HG03025 (cell line): ENCODE measurements around the gene LMNTD2.
"Not testable (repeated sequence)": the region's sequence is repeated elsewhere in the genome, so short reads cannot be mapped to it uniquely, and the experiment has no call there.

Experiments
- ATAC-seq: cut with Tn5 transposase; IDR thresholded peaks from one replicate; pipeline ENCODE4 v1.9.1; 2021; ENCODE audit warnings: mild to moderate bottlenecking, moderate library complexity; ENCODE audit not compliant: unreplicated experiment, low FRiP score

LMNTD2 gene

DNA sequence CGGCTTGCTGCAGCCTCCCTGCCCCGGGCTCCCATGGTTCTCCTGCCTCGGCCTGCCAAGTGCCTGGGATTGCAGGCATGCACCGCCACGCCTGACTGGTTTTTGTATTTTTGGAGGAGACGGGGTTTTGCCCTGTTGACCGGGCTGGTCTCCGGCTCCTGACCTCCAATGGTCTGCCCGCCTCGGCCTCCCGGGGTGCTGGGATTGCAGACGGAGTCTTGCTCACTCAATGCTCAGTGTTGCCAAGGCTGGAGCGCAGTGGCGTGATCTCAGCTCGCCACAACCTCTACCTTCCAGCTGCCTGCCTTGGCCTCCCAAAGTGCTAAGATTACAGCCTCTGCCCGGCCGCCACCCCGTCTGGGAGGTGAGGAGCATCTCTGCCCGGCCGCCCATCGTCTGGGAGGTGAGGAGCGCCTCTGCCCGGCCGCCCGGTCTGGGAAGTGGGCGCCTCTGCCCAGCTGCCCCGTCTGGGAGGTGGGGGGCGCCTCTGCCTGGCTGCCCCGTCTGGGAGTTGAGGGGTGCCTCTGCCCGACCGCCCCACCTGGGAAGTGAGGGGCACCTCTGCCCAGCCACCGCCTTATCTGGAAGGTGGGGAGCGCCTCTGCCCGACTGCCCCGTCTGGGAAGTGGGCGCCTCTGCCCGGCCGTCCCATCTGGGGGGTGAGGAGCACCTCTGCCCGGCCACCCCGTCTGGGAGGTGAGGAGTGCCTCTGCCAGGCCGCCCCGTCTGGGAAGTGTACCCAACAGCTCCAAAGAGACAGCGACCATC, 43.4 kb downstream of the LMNTD2 start:
- ATAC-seq = not testable (repeated sequence)

DNA sequence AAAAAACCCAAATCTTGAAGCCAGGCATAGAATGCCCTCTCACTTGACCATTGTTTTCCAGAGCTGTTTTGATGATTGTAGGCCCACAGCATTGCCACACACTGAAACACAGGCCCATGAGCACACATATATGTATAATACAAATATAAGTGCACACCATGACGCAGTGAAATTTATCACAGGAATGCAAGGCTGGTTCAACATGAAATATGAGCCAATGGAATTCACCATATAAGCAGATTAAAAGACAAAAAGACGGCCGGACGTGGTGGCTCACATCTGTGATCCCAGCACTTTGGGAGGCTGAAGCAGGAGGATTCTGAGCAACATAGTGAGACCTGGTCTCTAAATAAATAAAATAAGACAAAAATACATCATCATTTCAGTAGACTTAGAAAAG, 44.1 kb downstream of the LMNTD2 start:
- ATAC-seq = no peak

DNA sequence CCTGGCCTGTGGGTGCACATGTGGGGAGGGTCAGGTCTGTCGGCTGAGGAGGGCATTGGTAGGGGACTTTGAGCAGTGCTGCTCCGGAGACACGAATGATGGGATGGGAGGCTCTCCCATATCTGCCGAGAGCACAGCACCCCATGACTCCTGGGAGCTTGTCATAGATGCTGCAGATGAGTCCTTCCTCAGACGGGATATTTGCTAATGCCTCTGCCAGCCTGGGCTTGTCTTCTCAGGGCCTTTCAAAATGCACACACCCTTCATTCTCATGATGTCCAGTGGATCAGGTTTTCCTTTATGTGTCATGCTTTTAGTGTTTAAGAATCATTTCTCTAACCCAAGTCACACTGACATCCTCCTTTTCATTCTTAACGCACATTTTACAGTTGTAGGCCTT, 45.4 kb downstream of the LMNTD2 start:
- no peak for ATAC-seq

GRCh38 chr11:514606-515005, 45.9 kb downstream of the LMNTD2 start:
- ATAC-seq = no peak

- ATAC-seq = no peak
Observed at GRCh38 chr11:512761-513595, 47.6 kb downstream of the LMNTD2 start.

DNA sequence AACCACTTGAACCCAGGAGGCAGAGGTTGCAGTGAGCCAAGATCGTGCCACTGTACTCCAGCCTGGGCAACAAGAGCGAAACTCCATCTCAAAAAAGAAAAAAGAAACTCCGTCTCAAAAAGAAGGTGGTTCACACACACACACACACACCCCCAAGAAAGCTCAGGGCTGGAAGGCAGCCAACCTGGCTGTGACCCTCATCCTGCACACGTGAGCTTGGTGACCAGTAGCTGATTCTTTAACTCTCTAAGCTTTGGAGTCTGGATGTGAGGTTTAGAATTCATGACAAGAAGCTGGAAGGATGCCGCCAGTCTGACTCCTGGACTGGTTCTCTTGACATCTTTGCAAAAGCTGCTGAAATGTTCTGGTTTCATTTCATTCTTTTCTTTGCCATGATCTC, 51.6 kb downstream of the LMNTD2 start:
- no peak for ATAC-seq

DNA sequence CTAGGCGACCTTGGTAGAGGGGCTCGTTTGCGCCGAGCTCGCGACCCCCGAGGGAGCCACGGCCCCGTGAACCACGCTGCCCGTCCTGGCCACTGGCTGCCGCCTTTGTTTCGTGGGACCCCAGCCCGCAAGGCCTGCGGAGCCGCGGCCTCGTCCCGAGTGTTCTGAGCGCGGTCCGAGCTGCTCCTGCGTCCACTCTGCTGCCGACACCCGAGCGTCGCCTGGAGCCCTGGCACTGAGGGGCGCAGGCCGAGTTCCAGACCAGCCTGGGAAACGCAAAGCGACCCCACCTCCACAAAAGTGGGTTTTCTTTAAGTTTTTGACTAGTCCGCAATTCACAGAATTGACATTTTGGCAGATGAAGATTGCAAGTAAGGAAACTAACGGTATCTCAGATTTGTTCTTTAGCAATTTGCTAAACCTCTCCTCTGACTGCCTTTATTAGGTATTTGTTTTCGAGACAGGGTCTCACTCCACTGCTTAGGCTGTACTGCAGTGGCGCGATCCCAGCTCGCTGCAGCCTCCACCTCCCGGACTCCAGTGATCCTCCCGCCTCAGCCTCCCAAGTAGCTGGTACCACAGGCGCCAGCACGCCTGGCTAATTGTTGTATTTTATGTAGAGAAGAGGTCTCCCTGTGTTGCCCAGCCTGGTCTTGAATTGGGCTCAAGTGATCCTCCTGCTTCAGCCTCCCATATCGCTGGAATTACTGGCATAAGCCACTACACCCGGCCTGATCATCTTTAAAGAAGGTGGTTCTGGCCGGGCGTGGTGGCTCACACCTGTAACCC, 52.6 kb downstream of the LMNTD2 start:
- no peak for ATAC-seq

DNA sequence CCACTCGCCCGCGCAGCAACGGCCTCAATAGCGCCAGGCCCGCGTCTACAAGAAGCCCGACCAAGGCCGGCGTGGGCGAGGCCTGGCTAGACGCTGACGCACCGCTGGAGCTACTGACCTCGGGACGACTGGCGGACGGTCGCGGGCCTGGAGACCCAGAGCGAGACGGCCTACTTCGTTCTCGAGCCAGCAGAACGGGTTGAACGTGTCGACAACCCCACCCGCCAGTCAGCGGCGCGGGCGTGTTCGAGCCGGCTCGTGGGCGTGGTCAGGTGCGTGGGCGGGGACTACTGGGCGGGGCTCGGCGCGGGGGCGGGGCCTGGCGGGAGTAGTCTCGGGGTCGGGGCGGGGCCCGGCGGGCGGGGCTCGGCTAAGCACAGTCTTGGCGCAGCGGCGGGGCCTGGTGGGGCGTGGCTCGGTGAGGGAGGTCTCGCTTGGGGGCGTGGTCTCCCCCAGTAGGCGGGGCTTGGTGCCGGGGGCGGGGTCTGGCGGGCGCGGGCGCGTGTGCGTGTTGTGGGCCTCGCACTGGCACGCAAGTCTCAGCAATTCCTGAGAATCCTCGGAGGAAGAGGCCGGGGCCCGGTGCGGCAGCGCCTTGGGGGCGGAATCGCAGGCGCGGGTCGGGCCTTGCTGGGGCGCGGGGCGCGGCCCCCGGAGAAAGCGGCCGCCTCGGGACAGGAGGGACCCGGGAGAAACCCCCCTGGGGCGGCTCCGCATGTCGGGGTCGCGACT, 53.4 kb downstream of the LMNTD2 start, which contains the start of gene RNH1:
Gene RNH1, minus strand, starts transcription at position 248 of the 732 bp plus-strand sequence. CDS start 5,080 bp downstream, outside the sequence.
- peak; percentile 45 for ATAC-seq

DNA sequence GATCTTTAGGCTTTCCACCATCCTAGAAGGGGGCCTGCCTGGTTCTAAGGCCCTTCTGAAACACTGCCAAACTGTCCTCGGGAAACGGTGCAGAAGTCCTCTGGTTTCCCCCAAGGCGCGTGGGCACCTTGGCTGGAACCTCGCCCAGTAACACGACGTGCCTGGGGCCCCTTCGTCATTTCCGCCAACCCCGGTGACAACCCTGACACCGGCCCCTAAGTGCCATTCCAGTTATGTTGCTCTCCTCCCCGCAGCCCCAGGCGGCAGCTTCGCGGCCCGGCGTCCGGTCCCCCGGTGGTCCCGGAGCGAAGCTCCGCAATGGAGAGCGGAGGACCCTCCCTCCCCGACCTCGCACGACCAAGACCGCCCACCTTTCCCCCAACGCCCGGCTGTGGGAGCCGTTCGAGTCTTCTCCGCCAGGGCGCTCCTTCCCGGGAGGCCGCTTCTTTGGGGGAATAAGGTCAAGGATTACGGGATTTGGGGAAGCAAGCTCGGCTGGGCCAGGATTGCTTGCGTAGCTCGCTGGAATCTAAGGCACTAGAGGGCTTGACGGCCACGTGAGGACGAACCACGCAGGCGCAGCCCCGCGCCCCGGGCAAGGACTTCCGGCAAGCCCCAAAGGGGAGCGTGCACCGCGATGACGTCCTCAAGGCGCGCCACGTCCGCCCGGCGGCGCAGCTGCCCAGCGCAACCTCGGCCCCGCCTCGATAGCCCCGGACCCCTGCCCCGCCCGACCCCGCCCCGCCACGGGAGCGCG, 54.1 kb downstream of the LMNTD2 start:
- ATAC-seq = peak; percentile 51

DNA sequence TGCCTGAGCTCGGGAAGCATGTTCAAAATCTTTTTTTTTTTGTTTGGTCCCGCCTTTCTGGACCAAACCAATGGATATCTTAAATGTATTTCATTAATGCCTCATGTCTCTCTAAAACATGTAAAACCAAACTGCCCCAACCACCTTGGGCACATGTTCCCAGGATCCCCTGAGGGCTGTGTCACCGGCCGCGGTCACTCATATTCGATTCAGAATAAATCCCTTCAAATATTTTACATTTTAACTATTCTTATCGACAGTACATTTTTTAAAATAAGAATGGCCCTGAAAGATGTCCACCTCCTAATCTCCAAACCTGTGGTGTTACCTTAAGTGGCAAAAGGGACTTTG, 55.6 kb downstream of the LMNTD2 start:
- ATAC-seq = no peak
